ENCODE measurements around the gene FAM114A2.

- TF ChIP-seq, protein P1, sequence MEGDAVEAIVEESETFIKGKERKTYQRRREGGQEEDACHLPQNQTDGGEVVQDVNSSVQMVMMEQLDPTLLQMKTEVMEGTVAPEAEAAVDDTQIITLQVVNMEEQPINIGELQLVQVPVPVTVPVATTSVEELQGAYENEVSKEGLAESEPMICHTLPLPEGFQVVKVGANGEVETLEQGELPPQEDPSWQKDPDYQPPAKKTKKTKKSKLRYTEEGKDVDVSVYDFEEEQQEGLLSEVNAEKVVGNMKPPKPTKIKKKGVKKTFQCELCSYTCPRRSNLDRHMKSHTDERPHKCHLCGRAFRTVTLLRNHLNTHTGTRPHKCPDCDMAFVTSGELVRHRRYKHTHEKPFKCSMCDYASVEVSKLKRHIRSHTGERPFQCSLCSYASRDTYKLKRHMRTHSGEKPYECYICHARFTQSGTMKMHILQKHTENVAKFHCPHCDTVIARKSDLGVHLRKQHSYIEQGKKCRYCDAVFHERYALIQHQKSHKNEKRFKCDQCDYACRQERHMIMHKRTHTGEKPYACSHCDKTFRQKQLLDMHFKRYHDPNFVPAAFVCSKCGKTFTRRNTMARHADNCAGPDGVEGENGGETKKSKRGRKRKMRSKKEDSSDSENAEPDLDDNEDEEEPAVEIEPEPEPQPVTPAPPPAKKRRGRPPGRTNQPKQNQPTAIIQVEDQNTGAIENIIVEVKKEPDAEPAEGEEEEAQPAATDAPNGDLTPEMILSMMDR (IDR thresholded peaks at IDR 0.05) = no peak
- no peak for TF ChIP-seq POLR2A (IDR thresholded peaks at IDR 0.05)
Measured at GRCh38 chr5:154002093-154002492, 36.6 kb downstream of the FAM114A2 start.

Data from body of pancreas (tissue), 4 donors.